SK-N-SH (cell line): Measurements from ENCODE around the gene DHRS4L2.
"Not testable (repeated sequence)": the region's sequence is repeated elsewhere in the genome, so short reads cannot be mapped to it uniquely, and the experiment has no call there.

Experiments
- CTCF ChIP-seq: fragments of 200-600 bp; sonication (generic); IDR thresholded peaks from 2 replicates; pipeline ENCODE4 v1.6.1; 2017; ENCODE audit warnings: antibody characterized with exemption, mild to moderate bottlenecking, moderate library complexity
- FOXJ3 ChIP-seq: sonication (generic); formaldehyde crosslinking; IDR thresholded peaks from 2 replicates; pipeline ENCODE4 v1.5.1; 2020; ENCODE audit warnings: mild to moderate bottlenecking, missing genetic modification reagents
- GABPA ChIP-seq: IDR thresholded peaks from 2 replicates; pipeline ENCODE4 v1.4.0; 2012; ENCODE audit warnings: low read depth, mild to moderate bottlenecking
- GATA2 ChIP-seq: sonication (generic); formaldehyde crosslinking; IDR thresholded peaks from 2 replicates; pipeline ENCODE4 v1.5.0; 2020; ENCODE audit warnings: mild to moderate bottlenecking, missing genetic modification reagents
- NRF1 ChIP-seq: IDR thresholded peaks from 2 replicates; pipeline ENCODE4 v1.6.1; 2012; ENCODE audit warnings: low read depth, mild to moderate bottlenecking, low read length
- PBX3 ChIP-seq: IDR thresholded peaks from 2 replicates; pipeline ENCODE4; 2012
- POLR2AphosphoS5 ChIP-seq: IDR thresholded peaks from 2 replicates; pipeline ENCODE4 v1.6.1; 2012; ENCODE audit warnings: low read depth, low read length
- RAD21 ChIP-seq: IDR thresholded peaks from 2 replicates; pipeline ENCODE4 v1.6.1; 2012; ENCODE audit warnings: mild to moderate bottlenecking, low read length
- SIN3A ChIP-seq: IDR thresholded peaks from 2 replicates; pipeline ENCODE4 v1.6.1; 2012; ENCODE audit warnings: low read depth, mild to moderate bottlenecking, low read length, moderate library complexity, borderline replicate concordance
- SMC3 ChIP-seq: IDR thresholded peaks from 2 replicates; pipeline ENCODE4 v1.6.1; 2012; ENCODE audit warnings: low read depth, low read length, improper control_type of control experiment
- TAF1 ChIP-seq: IDR thresholded peaks from 2 replicates; pipeline ENCODE4 v1.6.1; 2012; ENCODE audit warnings: low read depth, mild to moderate bottlenecking, low read length, moderate library complexity, borderline replicate concordance
- TEAD4 ChIP-seq: IDR thresholded peaks from 2 replicates; pipeline ENCODE4 v1.4.0; 2012; ENCODE audit warnings: mild to moderate bottlenecking, borderline replicate concordance; ENCODE audit not compliant: insufficient read depth
- YY1 ChIP-seq: IDR thresholded peaks from 2 replicates; pipeline ENCODE4 v1.4.0; 2012; ENCODE audit warnings: low read depth, mild to moderate bottlenecking

- not testable (repeated sequence) for TF ChIP-seq FOXJ3 (CRISPR knock-in tag); GATA2 (CRISPR knock-in tag); PBX3; CTCF; SIN3A; GABPA; POLR2AphosphoS5; NRF1; RAD21; YY1; TAF1; SMC3; TEAD4
Observed at GRCh38 chr14:23960899-23961298, 27.8 kb upstream of the DHRS4L2 start.
